GM12878 (cell line): Measurements from ENCODE around the gene TOMT.
A peak's percentile ranks its signal among the peaks of the same experiment; 100 is the strongest.

Experiments
- BRCA1 ChIP-seq: IDR thresholded peaks from 2 replicates; pipeline ENCODE4 v1.6.1; 2011; ENCODE audit warnings: low read depth, low read length, improper control_type of control experiment
- CREB1 ChIP-seq: IDR thresholded peaks from 2 replicates; pipeline ENCODE4 v1.6.1; 2012; ENCODE audit warnings: low read depth, mild to moderate bottlenecking, inconsistent platforms
- EZH2 ChIP-seq: IDR thresholded peaks from 2 replicates; pipeline ENCODE4 v1.6.1; 2012; ENCODE audit warnings: low read depth, mild to moderate bottlenecking, control low read depth, inconsistent platforms, low read length, borderline replicate concordance; ENCODE audit not compliant: control insufficient read depth
- IKZF2 ChIP-seq, 2 experiments: fragments of 450-650 bp; IDR thresholded peaks; 2 replicates each; pipeline ENCODE4 v1.6.1; 2017; ENCODE audit warnings: mild to moderate bottlenecking in 2 of 2, moderate library complexity in 2 of 2
- JUND ChIP-seq: IDR thresholded peaks from 2 replicates; pipeline ENCODE4 v1.6.1; 2012; ENCODE audit warnings: low read depth, mild to moderate bottlenecking, low read length, improper control_type of control experiment, moderate library complexity
- NRF1 ChIP-seq: conservative IDR thresholded peaks from 2 replicates; pipeline ENCODE4 v1.6.1; 2011; ENCODE audit warnings: mild to moderate bottlenecking, low read depth, low read length, improper control_type of control experiment
- ZBTB33 ChIP-seq: fragments of 450-650 bp; IDR thresholded peaks from 2 replicates; pipeline ENCODE4 v1.6.1; 2017; ENCODE audit warnings: mild to moderate bottlenecking
- ZNF274 ChIP-seq: IDR thresholded peaks from one replicate; pipeline ENCODE4 v1.8.0; 2011; ENCODE audit not compliant: insufficient read length, insufficient read depth
- TF ChIP-seq, protein P1 (sequence below): IDR thresholded peaks from 2 replicates; pipeline ENCODE4 v1.6.1; 2011; ENCODE audit warnings: mild to moderate bottlenecking, low read depth, low read length, moderate library complexity; ENCODE audit not compliant: insufficient replicate concordance
- TF ChIP-seq, protein P2 (sequence below), 3 experiments: IDR thresholded peaks in 2 of 3; conservative IDR thresholded peaks in 1 of 3; 2 replicates each; pipeline ENCODE4 v1.5.1; 2011; ENCODE audit warnings: low read depth in 3 of 3, low read length in 3 of 3, mild to moderate bottlenecking in 3 of 3, control low read depth in 2 of 3, moderate library complexity in 2 of 3, inconsistent platforms in 1 of 3, mixed read lengths in 1 of 3; ENCODE audit not compliant: control insufficient read depth in 2 of 3, insufficient read depth in 1 of 3; ENCODE audit errors: extremely low read depth in 1 of 3
- TF ChIP-seq, protein P3 (sequence below): IDR thresholded peaks from 2 replicates; pipeline ENCODE4 v1.6.1; 2011; ENCODE audit warnings: low read depth, low read length, improper control_type of control experiment, borderline replicate concordance

DNA sequence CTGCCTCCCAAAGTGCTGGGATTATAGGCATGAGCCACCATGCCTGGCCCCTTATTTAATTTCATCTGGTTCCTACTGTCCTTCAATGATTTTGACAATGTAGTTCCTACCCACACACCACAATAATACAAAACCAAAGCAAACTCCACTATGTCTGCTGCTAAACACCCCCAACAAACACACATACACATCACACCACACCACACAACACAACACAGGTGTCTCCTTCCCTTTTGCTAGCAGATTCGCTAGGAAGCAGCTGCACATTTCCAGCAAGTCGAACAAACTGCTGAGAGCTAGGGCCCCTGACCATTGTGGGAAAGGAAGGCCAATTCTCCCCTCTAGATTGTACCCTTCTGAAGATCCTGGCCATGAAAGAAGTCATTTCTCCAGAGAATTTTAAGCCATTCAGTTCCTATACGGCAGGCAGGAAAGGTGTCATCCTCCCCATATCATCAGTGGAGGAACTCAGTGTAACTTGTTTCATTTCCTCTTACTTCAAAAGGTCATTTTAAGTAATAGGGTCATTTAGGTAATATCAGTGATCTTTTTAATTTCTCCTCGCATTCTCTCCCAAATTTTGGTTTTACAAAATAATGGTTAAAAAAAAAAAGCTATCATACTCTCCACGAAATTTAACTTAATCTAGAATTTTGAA lies 43.9 kb upstream of the TOMT start:
- no peak for TF ChIP-seq ZBTB33
- TF ChIP-seq, protein P1, sequence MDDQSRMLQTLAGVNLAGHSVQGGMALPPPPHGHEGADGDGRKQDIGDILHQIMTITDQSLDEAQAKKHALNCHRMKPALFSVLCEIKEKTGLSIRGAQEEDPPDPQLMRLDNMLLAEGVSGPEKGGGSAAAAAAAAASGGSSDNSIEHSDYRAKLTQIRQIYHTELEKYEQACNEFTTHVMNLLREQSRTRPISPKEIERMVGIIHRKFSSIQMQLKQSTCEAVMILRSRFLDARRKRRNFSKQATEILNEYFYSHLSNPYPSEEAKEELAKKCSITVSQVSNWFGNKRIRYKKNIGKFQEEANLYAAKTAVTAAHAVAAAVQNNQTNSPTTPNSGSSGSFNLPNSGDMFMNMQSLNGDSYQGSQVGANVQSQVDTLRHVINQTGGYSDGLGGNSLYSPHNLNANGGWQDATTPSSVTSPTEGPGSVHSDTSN, result no peak
- TF ChIP-seq, protein P2, sequence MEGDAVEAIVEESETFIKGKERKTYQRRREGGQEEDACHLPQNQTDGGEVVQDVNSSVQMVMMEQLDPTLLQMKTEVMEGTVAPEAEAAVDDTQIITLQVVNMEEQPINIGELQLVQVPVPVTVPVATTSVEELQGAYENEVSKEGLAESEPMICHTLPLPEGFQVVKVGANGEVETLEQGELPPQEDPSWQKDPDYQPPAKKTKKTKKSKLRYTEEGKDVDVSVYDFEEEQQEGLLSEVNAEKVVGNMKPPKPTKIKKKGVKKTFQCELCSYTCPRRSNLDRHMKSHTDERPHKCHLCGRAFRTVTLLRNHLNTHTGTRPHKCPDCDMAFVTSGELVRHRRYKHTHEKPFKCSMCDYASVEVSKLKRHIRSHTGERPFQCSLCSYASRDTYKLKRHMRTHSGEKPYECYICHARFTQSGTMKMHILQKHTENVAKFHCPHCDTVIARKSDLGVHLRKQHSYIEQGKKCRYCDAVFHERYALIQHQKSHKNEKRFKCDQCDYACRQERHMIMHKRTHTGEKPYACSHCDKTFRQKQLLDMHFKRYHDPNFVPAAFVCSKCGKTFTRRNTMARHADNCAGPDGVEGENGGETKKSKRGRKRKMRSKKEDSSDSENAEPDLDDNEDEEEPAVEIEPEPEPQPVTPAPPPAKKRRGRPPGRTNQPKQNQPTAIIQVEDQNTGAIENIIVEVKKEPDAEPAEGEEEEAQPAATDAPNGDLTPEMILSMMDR (IDR thresholded peaks at IDR 0.05 in 2 of 3, conservative IDR thresholded peaks at IDR 0.05 in 1 of 3; ENCODE audit: control insufficient read depth in 2 of 3, extremely low read depth in 1 of 3, insufficient read depth in 1 of 3, low read depth in 3 of 3, low read length in 3 of 3), result no peak
- TF ChIP-seq, protein P3, sequence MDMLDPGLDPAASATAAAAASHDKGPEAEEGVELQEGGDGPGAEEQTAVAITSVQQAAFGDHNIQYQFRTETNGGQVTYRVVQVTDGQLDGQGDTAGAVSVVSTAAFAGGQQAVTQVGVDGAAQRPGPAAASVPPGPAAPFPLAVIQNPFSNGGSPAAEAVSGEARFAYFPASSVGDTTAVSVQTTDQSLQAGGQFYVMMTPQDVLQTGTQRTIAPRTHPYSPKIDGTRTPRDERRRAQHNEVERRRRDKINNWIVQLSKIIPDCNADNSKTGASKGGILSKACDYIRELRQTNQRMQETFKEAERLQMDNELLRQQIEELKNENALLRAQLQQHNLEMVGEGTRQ, result no peak
- 0 out of 2 replicates have a peak, but pooled peaks have one; percentile 18 for TF ChIP-seq CREB1
- no peak for TF ChIP-seq BRCA1
- TF ChIP-seq IKZF2 (IDR thresholded peaks at IDR 0.05), result no peak
- TF ChIP-seq JUND, result no peak
- no peak for TF ChIP-seq ZNF274
- TF ChIP-seq NRF1, result no peak
- no peak for TF ChIP-seq EZH2
